Bronchial epithelial cell (primary cell): ENCODE results near the gene UBE2J2. TPM values are rescaled to one million over a fixed set of nuclear protein-coding genes. Genes with fewer than 3 reads are reported as not detected.
"Not testable (repeated sequence)": the region's sequence is repeated elsewhere in the genome, so short reads cannot be mapped to it uniquely, and the experiment has no call there.

Experiments
- DNase-seq: peaks from one replicate; pipeline ENCODE4 v3.0.0-alpha.2; 2010; ENCODE audit warnings: low read depth
- FAIRE-seq: peaks from 2 replicates; lab custom pipeline; 2011; peaks lifted over from hg19 to GRCh38; lab: Jason Lieb, UNC
- H3K27me3 ChIP-seq: 2 replicates; pipeline ENCODE4 v1.5.1; 2011; ENCODE audit warnings: low read length; ENCODE audit not compliant: control insufficient read depth, insufficient read depth
- H3K36me3 ChIP-seq: 2 replicates; pipeline ENCODE4 v1.5.1; 2011; ENCODE audit warnings: low read length; ENCODE audit not compliant: control insufficient read depth, insufficient read depth
- H3K4me3 ChIP-seq: 2 replicates; pipeline ENCODE4 v1.5.1; 2011; ENCODE audit warnings: mild to moderate bottlenecking, low read depth, low read length, control low read depth
- total RNA-seq: library from RNA; depleted of rRNA; stranded (reverse); fragments of >200 nt; gene quantifications from 2 replicates; pipeline ENCODE4 v1.2.1, GENCODE V29; 2014
- TF ChIP-seq, protein P1 (sequence below): IDR thresholded peaks from 2 replicates; pipeline ENCODE4 v1.5.1; 2011; ENCODE audit warnings: mild to moderate bottlenecking, moderate library complexity, low read length, control low read depth, inconsistent platforms; ENCODE audit not compliant: insufficient read depth, severe bottlenecking

Gene UBE2J2
- total RNA-seq, 1 donor from 2014 or later = 41.3 TPM

DNA sequence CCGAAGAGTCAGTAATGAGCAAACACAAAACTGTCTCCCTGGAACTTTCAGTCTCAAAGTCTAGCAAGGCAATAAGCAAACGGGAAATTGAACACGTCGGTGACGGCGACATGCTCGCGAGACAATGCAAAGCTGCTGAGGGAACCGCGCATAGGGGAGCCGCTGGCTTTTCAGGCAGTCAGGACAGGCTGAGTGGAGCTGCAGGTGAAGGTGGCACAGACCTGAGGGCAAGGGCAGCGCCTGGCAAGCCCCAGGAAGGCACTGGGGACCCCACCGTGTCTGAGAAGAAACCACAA, 45.9 kb upstream of the UBE2J2 start:
- DNase-seq = no peak
- TF ChIP-seq, protein P1, sequence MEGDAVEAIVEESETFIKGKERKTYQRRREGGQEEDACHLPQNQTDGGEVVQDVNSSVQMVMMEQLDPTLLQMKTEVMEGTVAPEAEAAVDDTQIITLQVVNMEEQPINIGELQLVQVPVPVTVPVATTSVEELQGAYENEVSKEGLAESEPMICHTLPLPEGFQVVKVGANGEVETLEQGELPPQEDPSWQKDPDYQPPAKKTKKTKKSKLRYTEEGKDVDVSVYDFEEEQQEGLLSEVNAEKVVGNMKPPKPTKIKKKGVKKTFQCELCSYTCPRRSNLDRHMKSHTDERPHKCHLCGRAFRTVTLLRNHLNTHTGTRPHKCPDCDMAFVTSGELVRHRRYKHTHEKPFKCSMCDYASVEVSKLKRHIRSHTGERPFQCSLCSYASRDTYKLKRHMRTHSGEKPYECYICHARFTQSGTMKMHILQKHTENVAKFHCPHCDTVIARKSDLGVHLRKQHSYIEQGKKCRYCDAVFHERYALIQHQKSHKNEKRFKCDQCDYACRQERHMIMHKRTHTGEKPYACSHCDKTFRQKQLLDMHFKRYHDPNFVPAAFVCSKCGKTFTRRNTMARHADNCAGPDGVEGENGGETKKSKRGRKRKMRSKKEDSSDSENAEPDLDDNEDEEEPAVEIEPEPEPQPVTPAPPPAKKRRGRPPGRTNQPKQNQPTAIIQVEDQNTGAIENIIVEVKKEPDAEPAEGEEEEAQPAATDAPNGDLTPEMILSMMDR = no peak
- Histone ChIP-seq H3K27me3 (no peaks in the 10 kb centered on the region), H3K4me3 (no peak overlapping the region), H3K36me3 (peaks cover 20% of the 10 kb centered on the region)
- no peak for FAIRE-seq

DNA sequence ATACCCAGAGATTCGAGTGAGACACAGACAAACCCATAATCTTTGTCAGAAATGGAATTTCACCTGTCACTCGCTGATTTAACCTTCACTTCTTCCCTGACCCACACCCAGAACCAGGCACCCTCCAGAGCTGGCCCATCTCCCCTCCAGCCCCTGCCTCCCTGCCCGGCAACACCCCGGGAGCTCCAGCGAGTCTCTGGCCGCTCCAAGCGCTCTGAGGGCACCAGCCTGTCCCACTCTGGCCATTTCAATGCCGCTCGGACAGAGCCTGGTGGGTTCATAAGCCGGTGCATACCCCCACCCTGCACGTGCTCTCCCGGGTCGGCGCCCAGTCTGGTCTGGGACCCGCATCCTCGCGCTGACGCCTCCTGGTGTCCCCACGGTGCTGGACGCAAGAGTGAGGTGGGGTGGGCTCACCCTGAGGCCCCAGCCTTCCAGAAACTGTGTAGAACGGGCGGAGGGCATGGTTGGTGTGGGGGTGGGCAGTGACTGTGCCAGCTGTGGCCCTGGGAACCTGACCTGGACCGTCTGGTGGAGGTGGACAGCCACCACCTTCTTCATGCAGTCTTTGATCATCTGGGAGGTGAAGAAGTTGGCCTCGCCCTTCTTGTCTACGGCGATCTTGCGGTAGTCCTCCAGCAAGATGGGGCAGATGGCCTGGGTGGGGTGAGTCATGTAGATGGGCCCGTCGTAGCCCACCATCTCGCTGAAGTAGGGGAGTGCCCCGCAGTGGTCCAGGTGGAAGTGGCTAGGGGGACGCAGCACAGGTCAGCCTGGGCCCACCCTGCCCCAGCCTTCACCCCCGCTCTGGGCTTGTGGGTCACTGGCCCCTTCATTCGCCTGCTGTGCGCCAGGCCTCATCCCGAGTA, 45.4 kb upstream of the UBE2J2 start:
- Histone ChIP-seq H3K4me3 (no peak overlapping the region), H3K36me3 (peaks cover 24% of the 10 kb centered on the region), H3K27me3 (no peaks in the 10 kb centered on the region)
- no peak for DNase-seq
- no peak for FAIRE-seq
- TF ChIP-seq, protein P1 = no peak

DNA sequence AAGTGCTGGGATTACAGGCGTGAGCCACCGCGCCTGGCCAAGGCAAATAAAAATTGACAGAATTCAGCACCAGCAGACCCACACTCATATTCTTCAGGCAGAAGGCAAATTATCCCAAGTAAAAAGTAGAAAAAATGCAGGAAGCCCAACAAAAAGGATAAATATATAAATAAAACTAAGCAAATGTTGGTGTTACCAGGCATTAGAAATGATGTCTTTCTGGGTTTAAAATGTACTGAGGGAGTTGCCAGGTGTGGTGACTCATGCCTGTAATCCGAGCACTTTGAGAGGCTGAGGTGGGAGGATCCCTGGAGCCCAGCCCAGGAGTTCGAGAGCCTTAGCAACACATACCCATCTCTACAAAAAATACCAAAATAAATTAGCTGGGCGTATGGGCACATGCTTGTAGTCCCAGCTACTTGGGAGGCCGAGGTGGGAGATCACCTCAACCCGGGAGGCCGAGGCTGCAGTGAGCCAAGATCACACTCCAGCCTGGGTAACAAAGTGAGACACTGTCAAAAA, 44.5 kb upstream of the UBE2J2 start:
- TF ChIP-seq, protein P1 = no peak
- FAIRE-seq (no peak), DNase-seq (peak; percentile 92)
- Histone ChIP-seq H3K4me3 (no peak overlapping the region), H3K27me3 (no peaks in the 10 kb centered on the region), H3K36me3 (peaks cover 32% of the 10 kb centered on the region)

DNA sequence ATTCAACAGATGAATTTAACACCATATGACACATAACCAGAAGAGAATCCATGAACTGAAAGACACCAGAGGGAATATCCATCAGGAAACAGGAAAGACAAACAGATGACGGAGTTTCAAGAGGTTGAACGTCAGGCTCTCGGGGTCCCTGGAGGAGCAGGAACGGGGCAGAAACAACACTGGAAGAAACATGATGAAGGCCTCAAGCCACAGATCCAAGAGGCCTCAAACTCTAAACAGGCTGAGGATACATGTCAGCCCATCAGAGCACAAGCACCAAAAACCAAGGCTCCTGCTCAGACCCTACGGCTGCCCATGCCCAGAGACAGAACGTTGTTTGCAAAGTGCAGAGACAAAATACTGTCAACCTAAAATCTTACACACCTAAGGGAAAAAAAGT, 43.8 kb upstream of the UBE2J2 start:
- no peak for FAIRE-seq

DNA sequence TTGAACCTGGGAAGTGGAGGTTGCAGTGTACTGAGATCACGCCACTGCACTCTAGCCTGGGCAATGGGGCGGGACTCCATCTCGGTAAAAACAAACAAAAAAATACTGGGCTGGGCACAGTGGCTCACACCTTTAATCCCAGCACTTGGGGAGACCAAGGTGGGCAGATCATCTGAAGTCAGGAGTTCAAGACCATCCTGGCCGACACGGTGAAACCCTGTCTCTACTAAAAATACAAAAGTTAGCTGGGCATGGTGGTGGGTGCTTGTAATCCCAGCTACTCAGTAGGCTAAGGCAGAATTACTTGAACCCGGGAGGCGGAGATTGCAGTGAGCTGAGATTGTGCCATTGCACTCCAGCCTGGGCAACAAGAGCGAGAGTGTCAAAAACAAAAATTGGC, 42.5 kb upstream of the UBE2J2 start:
- peaks cover 37% of the 10 kb centered on the region for H3K36me3 ChIP-seq
- FAIRE-seq, H3K27me3 ChIP-seq, H3K4me3 ChIP-seq, DNase-seq: not testable (repeated sequence)

More for the DNA sequence above, 43.8 kb upstream of the UBE2J2 start:
- no peaks in the 10 kb centered on the region for H3K27me3 ChIP-seq
- DNase-seq = no peak
- H3K4me3 ChIP-seq = no peak overlapping the region
- TF ChIP-seq, protein P1 = no peak
- H3K36me3 ChIP-seq = peaks cover 37% of the 10 kb centered on the region

DNA sequence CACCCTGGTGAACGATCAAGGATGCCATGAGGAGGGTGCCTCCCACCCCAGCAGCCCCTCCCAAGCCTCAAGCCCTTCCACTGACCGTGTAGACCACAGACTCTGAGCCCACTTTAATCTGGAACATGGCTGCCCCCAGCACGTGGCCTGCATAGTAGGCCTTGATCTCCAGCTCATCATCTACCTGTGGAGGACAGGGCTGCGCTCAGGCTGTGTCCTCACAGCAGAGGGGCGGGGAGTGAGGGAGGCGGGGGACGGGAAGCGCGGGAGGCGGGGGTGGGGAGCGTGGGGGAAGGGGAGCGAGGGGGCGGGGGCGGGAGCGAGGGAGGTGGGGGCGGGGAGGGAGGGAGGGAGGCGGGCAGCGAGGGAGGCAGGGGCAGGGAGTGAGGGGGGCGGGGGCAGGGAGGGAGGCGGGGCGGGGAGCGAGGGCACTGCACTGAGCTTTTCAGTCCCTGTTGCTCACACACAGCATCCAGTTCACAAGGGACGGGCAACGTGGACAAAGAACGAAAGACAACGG, 41.8 kb upstream of the UBE2J2 start:
- peaks cover 41% of the 10 kb centered on the region for H3K36me3 ChIP-seq
- no peak overlapping the region for H3K4me3 ChIP-seq
- TF ChIP-seq, protein P1 = no peak
- FAIRE-seq (no peak), DNase-seq (no peak)
- no peaks in the 10 kb centered on the region for H3K27me3 ChIP-seq
